DND-41 (cell line): ENCODE measurements around the gene MYCBPAP.

Source experiments
- ATAC-seq: fragments of 200-7000 bp; cut with Tn5 transposase; 3 replicates; pipeline ENCODE4 v1.9.1; 2021; ENCODE audit warnings: low read depth; ENCODE audit not compliant: insufficient read depth
- DNase-seq: peaks from one replicate; pipeline ENCODE4 v3.0.0-alpha.2; 2020
- H2AFZ ChIP-seq: 2 replicates; pipeline ENCODE4 v1.6.0; 2012; ENCODE audit warnings: low read depth, low read length
- H3K27ac ChIP-seq: 2 replicates; pipeline ENCODE4 v1.5.1; 2012; ENCODE audit warnings: low read length, inconsistent platforms
- H3K27me3 ChIP-seq: fragments of 200-600 bp; sonication (generic); 2 replicates; pipeline ENCODE4 v1.6.0; 2012; ENCODE audit warnings: low read length, mild to moderate bottlenecking, inconsistent platforms; ENCODE audit not compliant: insufficient read depth, poor library complexity
- H3K36me3 ChIP-seq: 2 replicates; pipeline ENCODE4 v1.5.1; 2012; ENCODE audit warnings: low read length, inconsistent platforms; ENCODE audit not compliant: insufficient read depth
- H3K4me1 ChIP-seq: 2 replicates; pipeline ENCODE4 v1.5.1; 2012; ENCODE audit warnings: mild to moderate bottlenecking, low read length; ENCODE audit not compliant: insufficient read depth
- H3K4me2 ChIP-seq: 2 replicates; pipeline ENCODE4 v1.6.0; 2012; ENCODE audit warnings: mild to moderate bottlenecking, moderate library complexity, low read length, inconsistent platforms; ENCODE audit not compliant: insufficient read depth
- H3K4me3 ChIP-seq, 2 experiments: fragments of 200-600 bp in 1 of 2; shearing (Covaris generic) in 1 of 2; 2 replicates each; pipeline ENCODE4 v1.5.1; 2012 to 2016; ENCODE audit warnings: inconsistent platforms in 2 of 2, low read length in 2 of 2, mild to moderate bottlenecking in 2 of 2, low read depth in 1 of 2, moderate library complexity in 1 of 2
- H3K79me2 ChIP-seq: 2 replicates; pipeline ENCODE4 v1.6.0; 2012; ENCODE audit warnings: low read length, inconsistent platforms; ENCODE audit not compliant: insufficient read depth
- H3K9ac ChIP-seq: 2 replicates; pipeline ENCODE4 v1.6.0; 2012; ENCODE audit warnings: low read depth, mild to moderate bottlenecking, inconsistent platforms, low read length, moderate library complexity
- H3K9me3 ChIP-seq: 2 replicates; pipeline ENCODE4 v1.5.1; 2012; ENCODE audit warnings: low read length, moderate library complexity, mild to moderate bottlenecking, inconsistent platforms; ENCODE audit not compliant: insufficient read depth, severe bottlenecking
- H4K20me1 ChIP-seq: 2 replicates; pipeline ENCODE4 v1.6.0; 2012; ENCODE audit warnings: low read length; ENCODE audit not compliant: insufficient read depth
- CTCF ChIP-seq: IDR thresholded peaks from 2 replicates; pipeline ENCODE4 v1.5.1; 2012; ENCODE audit warnings: borderline replicate concordance, low read length, moderate library complexity, mild to moderate bottlenecking; ENCODE audit not compliant: poor library complexity, severe bottlenecking; ENCODE audit errors: extremely low read depth
- EZH2 ChIP-seq: IDR thresholded peaks from 3 replicates; pipeline ENCODE4 v1.6.1; 2012; ENCODE audit warnings: borderline replicate concordance, low read depth, mild to moderate bottlenecking, moderate library complexity, low read length, inconsistent platforms; ENCODE audit not compliant: severe bottlenecking

The MYCBPAP gene

GRCh38 chr17:50466371-50467113 is 41.7 kb upstream of the MYCBPAP start:
- no peaks in the 10 kb centered on the region for H3K4me1 ChIP-seq
- no peak overlapping the region for H3K9ac ChIP-seq
- DNase-seq (no peak), ATAC-seq (no peak)
- H3K27me3 ChIP-seq, result no peaks in the 10 kb centered on the region
- no peaks in the 10 kb centered on the region; the same call in 1 of the 2 replicates for H4K20me1 ChIP-seq
- no peaks in the 10 kb centered on the region for H3K9me3 ChIP-seq
- H3K4me3 ChIP-seq, result no peak overlapping the region
- H3K79me2 ChIP-seq, result no peaks in the 10 kb centered on the region
- peaks cover 1% of the 10 kb centered on the region for H3K36me3 ChIP-seq
- no peak overlapping the region for H3K27ac ChIP-seq
- H3K4me2 ChIP-seq, result no peak overlapping the region
- H2AFZ ChIP-seq, result no peak overlapping the region
- no peak for TF ChIP-seq EZH2
- TF ChIP-seq CTCF, result no peak

GRCh38 chr17:50467114-50467854 is 41.0 kb upstream of the MYCBPAP start:
- Histone ChIP-seq H3K4me3 (no peak overlapping the region), H3K36me3 (peaks cover 5% of the 10 kb centered on the region), H3K9ac (no peak overlapping the region), H4K20me1 (no peaks in the 10 kb centered on the region), H3K4me2 (no peak overlapping the region), H3K9me3 (no peaks in the 10 kb centered on the region), H3K4me1 (no peaks in the 10 kb centered on the region), H2AFZ (no peak overlapping the region), H3K79me2 (no peaks in the 10 kb centered on the region), H3K27me3 (no peaks in the 10 kb centered on the region), H3K27ac (no peak overlapping the region)
- no peak for TF ChIP-seq EZH2
- ATAC-seq (no peak), DNase-seq (no peak)

- Histone ChIP-seq H3K36me3 (peaks cover 5% of the 10 kb centered on the region), H2AFZ (no peak overlapping the region), H3K9ac (no peak overlapping the region), H3K27me3 (no peaks in the 10 kb centered on the region), H3K4me2 (no peak overlapping the region), H3K9me3 (no peaks in the 10 kb centered on the region), H3K79me2 (no peaks in the 10 kb centered on the region), H3K4me1 (no peaks in the 10 kb centered on the region), H3K27ac (no peak overlapping the region), H4K20me1 (no peaks in the 10 kb centered on the region), H3K4me3 (no peak overlapping the region)
- ATAC-seq (no peak), DNase-seq (no peak)
- TF ChIP-seq EZH2 (no peak), CTCF (no peak)
Observed at GRCh38 chr17:50467855-50468303, 40.4 kb upstream of the MYCBPAP start.
